CD8-positive, alpha-beta memory T cell (primary cell): ENCODE data around the gene PDIA6. TPM values are rescaled to one million over a fixed set of nuclear protein-coding genes. Genes with fewer than 3 reads are reported as not detected.

Experiments used
- CTCF ChIA-PET: fragments of 350-600 bp; sonication (Branson Sonifier 250); formaldehyde crosslinking; loops from one replicate; lab custom pipeline; 2021; ENCODE audit warnings: antibody characterized with exemption; lab: Charles Lee
- POLR2A ChIA-PET: fragments of 350-600 bp; sonication (Branson Sonifier 250); formaldehyde crosslinking; loops from one replicate; lab custom pipeline; 2021; ENCODE audit warnings: antibody characterized with exemption; lab: Charles Lee
- DNase-seq, 5 donors: peaks; one replicate each; pipeline versions ENCODE4 v3.0.0 to v3.0.0-alpha.2; 2020 to 2022; ENCODE audit warnings: mixed read lengths in 1 of 5
- H3K27ac ChIP-seq: one replicate; pipeline ENCODE4 v1.7.0; 2013; ENCODE audit warnings: low read depth, mild to moderate bottlenecking, low read length, moderate library complexity
- H3K27me3 ChIP-seq: 2 replicates; pipeline ENCODE4 v1.7.0; 2013; ENCODE audit warnings: low read length, mild to moderate bottlenecking; ENCODE audit not compliant: insufficient read depth, poor library complexity, severe bottlenecking
- H3K36me3 ChIP-seq: 2 replicates; pipeline ENCODE4 v1.7.0; 2013; ENCODE audit warnings: mild to moderate bottlenecking, low read length, moderate library complexity; ENCODE audit not compliant: insufficient read depth
- H3K4me1 ChIP-seq: 2 replicates; pipeline ENCODE4 v1.7.0; 2013; ENCODE audit warnings: mild to moderate bottlenecking, low read length, moderate library complexity; ENCODE audit not compliant: insufficient read depth
- H3K4me3 ChIP-seq: 2 replicates; pipeline ENCODE4 v1.7.0; 2013; ENCODE audit warnings: mild to moderate bottlenecking, low read length
- H3K9me3 ChIP-seq: 2 replicates; pipeline ENCODE4 v1.7.0; 2013; ENCODE audit warnings: mild to moderate bottlenecking, low read length
- H3K27ac Mint-ChIP-seq, 8 donors: one replicate each; pipeline ENCODE4 v1.8.0; 2020 to 2021; ENCODE audit warnings: mixed read lengths in 8 of 8, mild to moderate bottlenecking in 6 of 8, inconsistent platforms in 3 of 8, moderate library complexity in 3 of 8
- H3K27me3 Mint-ChIP-seq, 2 donors: one replicate each; pipeline ENCODE4 v1.8.0; 2020 to 2021; ENCODE audit warnings: mixed read lengths in 2 of 2, mild to moderate bottlenecking in 1 of 2, moderate library complexity in 1 of 2
- H3K36me3 Mint-ChIP-seq, 3 donors: one replicate each; pipeline ENCODE4 v1.8.0; 2020 to 2021; ENCODE audit warnings: mixed read lengths in 3 of 3, inconsistent platforms in 1 of 3, mild to moderate bottlenecking in 1 of 3
- H3K4me1 Mint-ChIP-seq, 3 donors: one replicate each; pipeline ENCODE4 v1.8.0; 2020 to 2021; ENCODE audit warnings: mixed read lengths in 3 of 3, inconsistent platforms in 1 of 3, mild to moderate bottlenecking in 1 of 3
- H3K4me3 Mint-ChIP-seq, 7 donors: one replicate each; pipeline ENCODE4 v1.8.0; 2020 to 2021; ENCODE audit warnings: mixed read lengths in 7 of 7, mild to moderate bottlenecking in 6 of 7, moderate library complexity in 4 of 7, inconsistent platforms in 2 of 7
- H3K9me3 Mint-ChIP-seq, 5 donors: one replicate each; pipeline ENCODE4 v1.8.0; 2020 to 2022; ENCODE audit warnings: mixed read lengths in 5 of 5, mild to moderate bottlenecking in 3 of 5, moderate library complexity in 2 of 5, inconsistent platforms in 1 of 5
- polyA plus RNA-seq: library from polyadenylated mRNA; unstranded; fragments of 300-500 nt; fragmentation: Illumina TruSeq; gene quantifications from one replicate; pipeline ENCODE4 v1.2.3, GENCODE V29; 2021
- total RNA-seq, 2 experiments: library from RNA; stranded (reverse); gene quantifications; one replicate each; pipeline ENCODE4 v1.2.3, GENCODE V29; 2021

PDIA6 gene
- total and polyA plus RNA-seq, 3 experiments from 2014 or later: 158 to 181 (median 178) TPM

DNA sequence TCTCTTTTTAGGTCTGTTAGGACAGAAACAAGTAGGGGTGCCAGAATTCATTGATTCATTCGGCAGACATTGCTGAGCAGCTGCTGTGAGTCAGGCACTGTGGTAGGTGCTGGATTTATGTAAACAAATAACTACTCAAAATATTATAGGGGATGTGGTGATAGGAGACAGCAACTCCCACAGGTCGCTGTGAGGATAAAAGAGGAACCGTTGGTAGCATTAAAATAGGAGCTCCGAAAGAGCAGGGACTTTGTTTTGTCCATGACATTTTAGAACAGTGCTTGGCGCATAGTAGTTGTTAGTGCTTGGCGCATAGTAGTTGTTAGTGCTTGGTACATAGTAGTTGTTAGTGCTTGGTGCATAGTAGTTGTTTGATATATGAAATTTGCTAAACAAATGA lies 62.0 kb downstream of the PDIA6 start:
- no peak overlapping the region for H3K4me3 ChIP-seq
- ChIA-PET CTCF (no interaction called here), POLR2A (no interaction called here)
- no peaks in the 10 kb centered on the region for H3K27me3 ChIP-seq
- no peaks in the 10 kb centered on the region for H3K9me3 Mint-ChIP-seq
- H3K4me3 Mint-ChIP-seq: no peak overlapping the region
- no peaks in the 10 kb centered on the region for H3K36me3 ChIP-seq
- H3K4me1 Mint-ChIP-seq: peaks cover 0 to 3% (median 2%) of the 10 kb centered on the region in 3 donors
- no peaks in the 10 kb centered on the region for H3K4me1 ChIP-seq
- no peaks in the 10 kb centered on the region for H3K9me3 ChIP-seq
- H3K36me3 Mint-ChIP-seq: peaks cover 0 to 1% (median 0%) of the 10 kb centered on the region in 3 donors
- no peak overlapping the region for H3K27ac Mint-ChIP-seq
- no peak overlapping the region for H3K27ac ChIP-seq
- peaks cover 0 to 16% of the 10 kb centered on the region in 2 donors for H3K27me3 Mint-ChIP-seq
- no peak for DNase-seq

DNA sequence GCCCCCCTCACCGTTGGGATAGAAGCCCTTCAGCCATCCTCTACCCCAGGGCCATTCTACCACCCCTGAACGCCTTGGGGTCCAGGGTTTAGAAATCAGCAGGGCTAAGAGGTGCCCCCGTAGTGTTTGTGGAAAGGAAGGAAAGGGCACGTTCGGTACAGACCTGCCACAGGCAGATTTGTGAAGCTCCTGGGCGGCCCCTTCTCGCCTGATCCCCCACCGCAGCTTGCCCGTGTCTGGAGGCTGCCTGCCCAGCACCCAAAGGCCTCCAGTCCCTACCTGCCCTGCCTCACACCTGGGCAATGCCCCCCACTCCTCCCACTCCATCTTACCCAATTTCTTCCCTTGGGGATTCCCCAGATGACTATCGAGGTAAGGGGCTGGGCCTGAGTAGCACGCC lies 69.9 kb downstream of the PDIA6 start:
- Mint-ChIP-seq H3K9me3 (no peaks in the 10 kb centered on the region), H3K4me1 (peaks cover 0 to 6% (median 4%) of the 10 kb centered on the region in 3 donors), H3K36me3 (peaks cover 0 to 1% (median 0%) of the 10 kb centered on the region in 3 donors), H3K27me3 (peaks cover 0 to 9% of the 10 kb centered on the region in 2 donors), H3K27ac (no peak overlapping the region), H3K4me3 (no peak overlapping the region)
- no peak overlapping the region for H3K4me3 ChIP-seq
- DNase-seq: no peak
- H3K36me3 ChIP-seq: no peaks in the 10 kb centered on the region
- ChIA-PET CTCF (no interaction called here), POLR2A (no interaction called here)
- H3K9me3 ChIP-seq: no peaks in the 10 kb centered on the region
- no peaks in the 10 kb centered on the region for H3K4me1 ChIP-seq
- H3K27me3 ChIP-seq: no peaks in the 10 kb centered on the region
- no peak overlapping the region for H3K27ac ChIP-seq

DNA sequence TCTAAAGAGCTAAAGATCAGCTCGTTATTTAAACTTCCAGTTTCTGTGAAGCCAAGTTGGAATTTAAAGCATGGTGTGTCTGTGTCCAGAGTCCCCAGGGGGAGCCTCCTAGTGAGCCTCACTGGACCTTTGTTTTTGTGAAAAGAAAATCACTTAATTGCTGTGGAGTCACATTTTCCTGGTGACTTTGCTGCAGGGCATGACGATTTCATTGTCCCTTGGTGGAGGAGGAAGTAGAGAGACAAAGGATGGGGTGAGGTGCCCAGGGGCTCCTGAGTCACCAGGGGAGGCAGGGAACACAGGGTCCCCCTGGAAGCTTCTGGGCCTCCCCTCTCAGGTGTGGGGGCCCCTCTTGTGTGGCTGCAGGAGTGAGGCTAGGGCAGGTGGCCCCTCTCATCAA lies 71.4 kb downstream of the PDIA6 start:
- Mint-ChIP-seq H3K4me1 (peaks cover 0 to 6% (median 4%) of the 10 kb centered on the region in 3 donors), H3K36me3 (no peaks in the 10 kb centered on the region), H3K9me3 (no peaks in the 10 kb centered on the region), H3K4me3 (no peak overlapping the region), H3K27ac (no peak overlapping the region), H3K27me3 (peaks cover 0 to 5% of the 10 kb centered on the region in 2 donors)
- no peak overlapping the region for H3K4me3 ChIP-seq
- no peak for DNase-seq
- no peaks in the 10 kb centered on the region for H3K27me3 ChIP-seq
- ChIA-PET CTCF (no interaction called here), POLR2A (no interaction called here)
- H3K4me1 ChIP-seq: no peaks in the 10 kb centered on the region
- no peaks in the 10 kb centered on the region for H3K36me3 ChIP-seq
- H3K9me3 ChIP-seq: no peaks in the 10 kb centered on the region
- H3K27ac ChIP-seq: no peak overlapping the region

DNA sequence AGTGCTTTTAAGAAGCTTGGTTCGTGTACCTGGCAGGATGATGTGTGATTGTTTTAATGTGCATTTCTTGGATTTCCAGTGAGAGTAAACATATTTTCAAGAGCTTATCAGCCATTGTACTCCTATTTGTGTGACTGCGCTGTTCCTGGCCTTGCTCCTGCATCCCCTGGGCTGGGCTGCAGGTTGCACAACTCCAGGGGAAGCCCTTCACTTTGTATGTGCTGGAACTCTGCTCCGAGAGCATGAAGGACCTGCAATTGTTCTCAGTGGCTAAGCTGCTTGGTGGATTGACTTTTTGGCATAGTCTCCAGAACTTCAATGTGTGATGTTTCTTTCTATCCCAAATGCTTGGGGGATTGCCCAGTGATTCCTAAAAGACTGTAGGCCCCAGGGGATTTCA lies 72.4 kb downstream of the PDIA6 start:
- H3K27ac Mint-ChIP-seq: no peak overlapping the region
- H3K4me1 ChIP-seq: no peaks in the 10 kb centered on the region
- H3K4me3 Mint-ChIP-seq: no peak overlapping the region

DNA sequence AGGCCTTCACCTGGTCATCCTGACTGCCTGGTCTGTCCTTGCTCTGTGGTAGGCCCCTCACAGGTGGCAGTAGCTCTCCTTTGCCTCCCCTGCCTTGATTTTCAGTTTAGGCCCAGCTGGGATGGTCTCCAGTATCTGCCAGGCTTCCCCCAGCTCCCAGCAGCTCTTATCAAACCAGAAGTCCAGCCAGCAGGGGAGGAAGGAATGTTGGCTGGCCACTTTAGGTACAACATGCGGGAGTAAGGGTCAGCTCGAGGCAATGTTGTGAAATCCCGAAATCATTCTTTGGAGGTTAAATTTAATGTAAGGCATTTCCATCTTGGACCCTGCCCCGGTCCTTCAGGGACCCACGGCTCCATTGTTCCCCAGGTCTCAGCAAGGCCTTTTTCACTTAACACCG lies 74.4 kb downstream of the PDIA6 start:
- no peaks in the 10 kb centered on the region for H3K9me3 ChIP-seq
- no peaks in the 10 kb centered on the region for H3K36me3 ChIP-seq
- H3K4me3 ChIP-seq: no peak overlapping the region
- Mint-ChIP-seq H3K4me3 (no peak overlapping the region), H3K9me3 (no peaks in the 10 kb centered on the region), H3K27ac (no peak overlapping the region), H3K36me3 (no peaks in the 10 kb centered on the region), H3K4me1 (no peaks in the 10 kb centered on the region), H3K27me3 (peaks cover 2 to 5% of the 10 kb centered on the region in 2 donors)
- no peak for DNase-seq
- H3K27ac ChIP-seq: no peak overlapping the region
- ChIA-PET CTCF (no interaction called here), POLR2A (no interaction called here)
- peaks cover 3% of the 10 kb centered on the region for H3K27me3 ChIP-seq
- no peaks in the 10 kb centered on the region for H3K4me1 ChIP-seq

More for the DNA sequence above, 72.4 kb downstream of the PDIA6 start:
- Histone ChIP-seq H3K27me3 (peaks cover 3% of the 10 kb centered on the region), H3K27ac (no peak overlapping the region), H3K9me3 (no peaks in the 10 kb centered on the region), H3K4me3 (no peak overlapping the region), H3K36me3 (no peaks in the 10 kb centered on the region)
- no peak for DNase-seq
- ChIA-PET POLR2A (no interaction called here), CTCF (interaction anchor here (0.6 kb wide), 1 partner anchor 104 kb away, joined by 3 read pairs; no protein-coding TSS in a partner anchor)
- Mint-ChIP-seq H3K27me3 (peaks cover 0 to 5% of the 10 kb centered on the region in 2 donors), H3K4me1 (no peaks in the 10 kb centered on the region), H3K36me3 (no peaks in the 10 kb centered on the region), H3K9me3 (no peaks in the 10 kb centered on the region)

DNA sequence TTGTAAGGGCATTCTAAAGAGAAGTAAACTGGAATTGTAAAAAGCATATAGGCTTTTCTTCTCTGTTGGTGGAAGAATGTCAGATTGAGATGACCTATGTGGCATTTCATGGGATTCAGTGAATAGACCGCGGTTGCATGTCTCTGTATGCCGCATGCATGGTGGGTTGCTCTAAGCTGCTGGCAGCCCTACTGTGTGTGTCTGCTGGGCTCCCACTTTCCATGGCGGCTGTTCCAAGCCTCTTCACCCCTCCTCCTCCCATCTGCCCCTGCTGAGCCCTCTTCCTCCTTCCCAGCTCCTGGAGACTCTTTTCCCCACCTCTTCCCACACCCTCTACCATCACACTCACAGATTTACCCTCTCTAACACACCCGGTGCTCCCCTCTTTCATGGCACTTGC lies 78.6 kb downstream of the PDIA6 start:
- DNase-seq: no peak
- Histone ChIP-seq H3K36me3 (no peaks in the 10 kb centered on the region), H3K4me3 (no peak overlapping the region), H3K4me1 (no peaks in the 10 kb centered on the region), H3K27me3 (peaks cover 3% of the 10 kb centered on the region), H3K9me3 (no peaks in the 10 kb centered on the region), H3K27ac (no peak overlapping the region)
- Mint-ChIP-seq H3K27ac (no peak overlapping the region), H3K4me1 (peaks cover 0 to 2% (median 0%) of the 10 kb centered on the region in 3 donors), H3K27me3 (peaks cover 2 to 5% of the 10 kb centered on the region in 2 donors), H3K9me3 (no peaks in the 10 kb centered on the region), H3K4me3 (no peak overlapping the region), H3K36me3 (no peaks in the 10 kb centered on the region)
- ChIA-PET POLR2A (no interaction called here), CTCF (no interaction called here)

DNA sequence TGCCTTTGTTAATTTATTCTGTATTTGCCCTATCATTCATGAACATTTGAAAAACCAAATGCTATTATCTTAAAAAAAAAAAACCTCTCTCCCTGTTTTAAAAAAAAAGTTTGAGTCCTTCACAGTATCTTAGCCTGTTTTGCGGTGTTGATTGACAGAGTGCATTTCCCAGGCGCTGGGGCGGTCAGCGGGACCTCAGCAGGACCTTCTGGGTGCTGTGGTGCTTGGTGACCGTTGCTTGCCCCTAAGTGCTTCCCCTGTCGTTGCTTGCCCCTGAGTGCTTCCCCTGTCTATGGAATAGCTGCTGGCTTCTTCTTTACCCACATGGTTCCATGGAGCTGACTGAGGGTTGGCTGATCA lies 79.0 kb downstream of the PDIA6 start:
- Mint-ChIP-seq H3K27ac (no peak overlapping the region), H3K4me1 (peaks cover 0 to 2% (median 0%) of the 10 kb centered on the region in 3 donors), H3K9me3 (no peaks in the 10 kb centered on the region), H3K4me3 (no peak overlapping the region), H3K27me3 (peaks cover 2 to 5% of the 10 kb centered on the region in 2 donors), H3K36me3 (no peaks in the 10 kb centered on the region)
- H3K27me3 ChIP-seq: peaks cover 3% of the 10 kb centered on the region
- H3K4me3 ChIP-seq: no peak overlapping the region
- ChIA-PET CTCF (no interaction called here), POLR2A (no interaction called here)
- H3K9me3 ChIP-seq: no peaks in the 10 kb centered on the region
- no peak overlapping the region for H3K27ac ChIP-seq
- no peak for DNase-seq
- no peaks in the 10 kb centered on the region for H3K4me1 ChIP-seq
- no peaks in the 10 kb centered on the region for H3K36me3 ChIP-seq
